Testis (tissue), 2 donors: Measurements from ENCODE around the gene WDR83.

Source experiments
- POLR2A ChIP-seq: fragments of 450-650 bp; IDR thresholded peaks from one replicate; pipeline ENCODE4 v1.6.1; 2017; ENCODE audit warnings: antibody characterized with exemption, mild to moderate bottlenecking, moderate library complexity
- TF ChIP-seq, protein P1 (sequence below), 3 experiments: fragments of 450-650 bp in 2 of 3; fragments of 200-600 bp in 1 of 3; sonication (generic) in 1 of 3; IDR thresholded peaks; one replicate each; pipeline ENCODE4 v1.5.1; 2016 to 2019; ENCODE audit warnings: antibody characterized with exemption in 3 of 3, mild to moderate bottlenecking in 2 of 3, moderate library complexity in 1 of 3

DNA sequence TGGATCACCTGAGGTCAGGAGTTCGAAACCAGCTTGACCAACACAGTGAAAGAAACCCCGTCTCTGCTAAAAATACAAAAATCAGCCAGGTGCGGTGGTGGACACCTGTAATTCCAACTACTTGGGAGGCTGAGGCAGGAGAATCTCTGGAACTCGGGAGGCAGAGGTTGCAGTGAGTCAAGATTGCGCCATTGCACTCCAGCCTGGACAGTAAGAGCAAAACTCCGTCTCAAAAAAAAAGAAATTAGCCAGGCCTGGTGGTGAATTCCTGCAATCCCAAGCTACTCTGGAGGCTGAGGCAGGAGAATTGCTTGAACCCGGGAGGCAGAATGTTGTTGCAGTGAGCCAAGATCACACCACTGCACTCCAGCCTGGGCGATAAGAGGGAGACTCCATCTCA lies 42.0 kb downstream of the WDR83 start:
- TF ChIP-seq POLR2A = no peak
- TF ChIP-seq, protein P1, sequence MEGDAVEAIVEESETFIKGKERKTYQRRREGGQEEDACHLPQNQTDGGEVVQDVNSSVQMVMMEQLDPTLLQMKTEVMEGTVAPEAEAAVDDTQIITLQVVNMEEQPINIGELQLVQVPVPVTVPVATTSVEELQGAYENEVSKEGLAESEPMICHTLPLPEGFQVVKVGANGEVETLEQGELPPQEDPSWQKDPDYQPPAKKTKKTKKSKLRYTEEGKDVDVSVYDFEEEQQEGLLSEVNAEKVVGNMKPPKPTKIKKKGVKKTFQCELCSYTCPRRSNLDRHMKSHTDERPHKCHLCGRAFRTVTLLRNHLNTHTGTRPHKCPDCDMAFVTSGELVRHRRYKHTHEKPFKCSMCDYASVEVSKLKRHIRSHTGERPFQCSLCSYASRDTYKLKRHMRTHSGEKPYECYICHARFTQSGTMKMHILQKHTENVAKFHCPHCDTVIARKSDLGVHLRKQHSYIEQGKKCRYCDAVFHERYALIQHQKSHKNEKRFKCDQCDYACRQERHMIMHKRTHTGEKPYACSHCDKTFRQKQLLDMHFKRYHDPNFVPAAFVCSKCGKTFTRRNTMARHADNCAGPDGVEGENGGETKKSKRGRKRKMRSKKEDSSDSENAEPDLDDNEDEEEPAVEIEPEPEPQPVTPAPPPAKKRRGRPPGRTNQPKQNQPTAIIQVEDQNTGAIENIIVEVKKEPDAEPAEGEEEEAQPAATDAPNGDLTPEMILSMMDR (IDR thresholded peaks at IDR 0.05) = no peak
